Kidney epithelial cell (primary cell): ENCODE results near the gene EIPR1. TPM values are rescaled to one million over a fixed set of nuclear protein-coding genes. Genes with fewer than 3 reads are reported as not detected.

ENCODE experiments used
- DNase-seq: peaks from one replicate; pipeline ENCODE4 v3.0.0-alpha.2; 2010; ENCODE audit warnings: low read depth
- H3K27me3 ChIP-seq: 2 replicates; pipeline ENCODE4 v1.6.0; 2011; ENCODE audit warnings: low read length; ENCODE audit not compliant: control insufficient read depth, insufficient read depth
- H3K36me3 ChIP-seq: 2 replicates; pipeline ENCODE4 v1.5.1; 2011; ENCODE audit warnings: low read length; ENCODE audit not compliant: control insufficient read depth, insufficient read depth
- H3K4me3 ChIP-seq: 2 replicates; pipeline ENCODE4 v1.5.1; 2011; ENCODE audit warnings: low read depth, mild to moderate bottlenecking, control low read depth, low read length
- total RNA-seq: library from RNA; depleted of rRNA; stranded (reverse); fragments of >200 nt; gene quantifications from 2 replicates; pipeline ENCODE4 v1.2.3, GENCODE V29; 2015
- TF ChIP-seq, protein P1 (sequence below): IDR thresholded peaks from 2 replicates; pipeline ENCODE4 v1.5.1; 2011; ENCODE audit warnings: mild to moderate bottlenecking, moderate library complexity, low read length, control low read depth, inconsistent platforms; ENCODE audit not compliant: insufficient read depth, poor library complexity, severe bottlenecking

EIPR1 gene
- total RNA-seq, 1 donor from 2014 or later = 67.2 TPM

DNA sequence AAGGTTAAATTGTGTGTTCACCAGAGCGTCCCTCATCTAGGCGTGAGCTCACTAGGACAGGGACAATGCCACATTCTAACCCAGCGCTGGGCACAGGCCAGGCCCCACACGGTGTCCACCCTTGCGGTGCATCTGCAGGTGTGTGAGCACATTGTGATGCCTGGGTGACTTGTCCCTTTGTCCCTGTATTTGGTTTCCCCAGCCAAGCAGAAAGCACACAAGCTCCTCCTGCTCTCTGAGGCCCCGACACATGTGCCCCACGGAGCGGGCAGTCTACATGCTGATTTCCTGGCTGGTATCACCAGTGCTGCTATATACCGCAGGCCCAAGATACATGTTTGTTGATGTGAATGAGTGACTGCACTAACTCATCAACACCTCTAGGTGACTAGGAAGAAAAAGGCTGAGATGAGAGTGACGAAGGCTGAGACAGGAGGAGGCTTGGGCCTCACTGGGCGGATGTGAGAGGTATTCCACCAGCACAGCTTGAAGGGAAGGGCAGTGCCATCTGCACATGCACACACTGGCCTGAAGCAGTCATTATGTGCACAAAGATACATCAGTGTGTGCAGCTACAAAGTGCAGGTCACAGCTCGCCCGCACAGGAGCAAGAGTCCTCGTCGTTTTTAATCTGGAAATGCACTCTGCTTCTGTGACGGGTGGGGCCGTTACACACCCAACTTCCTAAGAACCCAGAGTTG is 205.9 kb downstream of the EIPR1 start:
- TF ChIP-seq, protein P1, sequence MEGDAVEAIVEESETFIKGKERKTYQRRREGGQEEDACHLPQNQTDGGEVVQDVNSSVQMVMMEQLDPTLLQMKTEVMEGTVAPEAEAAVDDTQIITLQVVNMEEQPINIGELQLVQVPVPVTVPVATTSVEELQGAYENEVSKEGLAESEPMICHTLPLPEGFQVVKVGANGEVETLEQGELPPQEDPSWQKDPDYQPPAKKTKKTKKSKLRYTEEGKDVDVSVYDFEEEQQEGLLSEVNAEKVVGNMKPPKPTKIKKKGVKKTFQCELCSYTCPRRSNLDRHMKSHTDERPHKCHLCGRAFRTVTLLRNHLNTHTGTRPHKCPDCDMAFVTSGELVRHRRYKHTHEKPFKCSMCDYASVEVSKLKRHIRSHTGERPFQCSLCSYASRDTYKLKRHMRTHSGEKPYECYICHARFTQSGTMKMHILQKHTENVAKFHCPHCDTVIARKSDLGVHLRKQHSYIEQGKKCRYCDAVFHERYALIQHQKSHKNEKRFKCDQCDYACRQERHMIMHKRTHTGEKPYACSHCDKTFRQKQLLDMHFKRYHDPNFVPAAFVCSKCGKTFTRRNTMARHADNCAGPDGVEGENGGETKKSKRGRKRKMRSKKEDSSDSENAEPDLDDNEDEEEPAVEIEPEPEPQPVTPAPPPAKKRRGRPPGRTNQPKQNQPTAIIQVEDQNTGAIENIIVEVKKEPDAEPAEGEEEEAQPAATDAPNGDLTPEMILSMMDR = no peak
- Histone ChIP-seq H3K36me3 (peaks cover under 1% of the 10 kb centered on the region), H3K4me3 (no peak overlapping the region), H3K27me3 (no peaks in the 10 kb centered on the region)
- no peak for DNase-seq

DNA sequence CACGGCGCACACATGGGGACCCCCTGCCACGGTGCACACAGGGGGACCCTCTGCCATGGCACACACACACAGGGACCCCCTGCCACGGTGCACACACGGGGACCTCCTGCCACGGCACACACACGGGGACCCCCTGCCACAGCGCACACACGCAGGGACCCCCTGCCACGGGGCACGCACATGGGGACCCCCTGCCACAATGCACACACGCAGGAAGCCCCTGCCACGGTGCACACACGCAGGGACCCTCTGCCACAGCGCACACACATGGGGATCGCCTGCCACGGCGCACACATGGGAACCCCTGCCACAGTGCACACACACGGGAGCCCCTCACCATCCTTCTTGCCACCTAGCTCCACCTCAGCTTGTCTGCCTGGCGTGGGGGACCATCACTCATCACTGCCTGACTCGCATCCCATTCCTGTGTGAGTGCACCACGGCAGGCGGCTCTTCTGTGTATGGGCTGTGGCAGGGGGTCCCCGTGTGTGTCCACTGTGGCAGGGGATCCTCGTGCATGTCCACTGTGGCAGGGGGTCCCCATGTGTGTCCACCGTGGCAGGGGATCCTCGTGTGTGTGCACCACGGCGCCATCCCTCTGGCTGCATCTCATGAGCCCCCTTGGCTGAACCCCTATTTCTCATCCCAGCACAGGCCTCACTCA is 206.7 kb downstream of the EIPR1 start:
- Histone ChIP-seq H3K4me3 (no peak overlapping the region), H3K36me3 (no peaks in the 10 kb centered on the region), H3K27me3 (no peaks in the 10 kb centered on the region)
- TF ChIP-seq, protein P1 = no peak
- DNase-seq = no peak

DNA sequence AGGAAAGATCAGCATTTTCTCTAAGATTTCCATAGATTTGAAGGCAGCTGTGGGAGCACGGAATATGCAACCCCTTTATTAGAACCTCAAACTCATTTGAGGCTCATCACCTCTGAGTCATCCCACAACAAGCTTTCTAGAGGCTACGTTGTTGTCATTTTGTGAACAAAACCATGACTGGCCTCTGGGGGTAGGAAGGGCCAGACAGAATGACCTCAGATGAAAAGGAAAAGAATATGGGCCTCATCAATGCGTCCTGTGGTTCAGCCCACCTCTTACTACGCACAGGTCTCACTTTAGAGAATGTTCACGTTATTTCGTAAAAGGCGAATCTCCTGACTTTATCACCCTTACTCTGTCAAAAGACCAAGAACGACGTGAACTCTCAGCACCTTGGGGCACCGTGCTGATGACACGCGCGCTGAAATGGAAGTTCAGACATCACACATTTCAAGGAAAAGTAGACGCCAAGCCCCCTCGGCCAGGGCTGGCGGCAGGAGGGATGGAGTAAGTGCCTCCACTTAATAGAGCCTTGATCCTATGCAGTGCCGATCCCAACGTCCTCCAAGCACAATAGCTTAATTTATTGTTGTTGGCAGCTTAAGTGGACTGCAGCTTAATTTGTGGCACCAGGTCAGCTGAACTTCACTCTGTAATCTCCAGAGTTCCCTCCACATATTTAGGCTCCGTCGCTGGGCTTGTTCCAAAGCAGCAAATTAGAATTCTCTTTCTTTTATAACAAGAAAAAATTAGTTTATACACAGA is 208.3 kb downstream of the EIPR1 start:
- peak; percentile 14 for DNase-seq
- Histone ChIP-seq H3K36me3 (no peaks in the 10 kb centered on the region), H3K27me3 (no peaks in the 10 kb centered on the region), H3K4me3 (no peak overlapping the region)
- TF ChIP-seq, protein P1 = no peak

GRCh38 chr2:3168230-3168891 is 209.3 kb downstream of the EIPR1 start:
- Histone ChIP-seq H3K27me3 (no peaks in the 10 kb centered on the region), H3K36me3 (no peaks in the 10 kb centered on the region), H3K4me3 (no peak overlapping the region)
- TF ChIP-seq, protein P1 = no peak
- peak; percentile 32 for DNase-seq

- Histone ChIP-seq H3K36me3 (no peaks in the 10 kb centered on the region), H3K27me3 (no peaks in the 10 kb centered on the region), H3K4me3 (no peak overlapping the region)
- no peak for DNase-seq
- TF ChIP-seq, protein P1 = no peak
Measured at GRCh38 chr2:3163401-3163800, 214.2 kb downstream of the EIPR1 start.
